ENCODE measurements around the gene CYTH1. TPM values are rescaled to one million over a fixed set of nuclear protein-coding genes. Genes with fewer than 3 reads are reported as not detected.

CYTH1 gene
- total RNA-seq, 2 experiments from 2014 or later: 145 to 149 TPM

- DNase-seq: no peak
- Mint-ChIP-seq H3K9me3 (peaks cover 3% of the 10 kb centered on the region), H3K36me3 (ENCODE audit: low read depth) (peaks cover 2% of the 10 kb centered on the region), H3K4me3 (no peak overlapping the region), H3K27ac (no peak overlapping the region), H3K27me3 (ENCODE audit: low read depth) (no peaks in the 10 kb centered on the region), H3K4me1 (ENCODE audit: low read depth) (no peaks in the 10 kb centered on the region)
- CTCF ChIA-PET: no interaction called here
- intact Hi-C loops (cut with micrococcal nuclease): no loop called here
Observed at GRCh38 chr17:78653382-78653781, 128.7 kb downstream of the CYTH1 start.

GRCh38 chr17:78652913-78653312 is 129.2 kb downstream of the CYTH1 start:
- no peak overlapping the region for H3K27ac Mint-ChIP-seq
- no peaks in the 10 kb centered on the region for H3K4me1 Mint-ChIP-seq (ENCODE audit: low read depth)
- H3K4me3 Mint-ChIP-seq: no peak overlapping the region
- peaks cover 3% of the 10 kb centered on the region for H3K9me3 Mint-ChIP-seq
- no peak for DNase-seq
- H3K27me3 Mint-ChIP-seq (ENCODE audit: low read depth): no peaks in the 10 kb centered on the region
- CTCF ChIA-PET: no interaction called here
- intact Hi-C loops (cut with micrococcal nuclease): no loop called here
- peaks cover 2% of the 10 kb centered on the region for H3K36me3 Mint-ChIP-seq (ENCODE audit: low read depth)

GRCh38 chr17:78652024-78652423 is 130.0 kb downstream of the CYTH1 start:
- no peak for DNase-seq
- intact Hi-C loops (cut with micrococcal nuclease): no loop called here
- Mint-ChIP-seq H3K4me1 (ENCODE audit: low read depth) (no peaks in the 10 kb centered on the region), H3K36me3 (ENCODE audit: low read depth) (peaks cover 2% of the 10 kb centered on the region), H3K27ac (no peak overlapping the region), H3K4me3 (no peak overlapping the region), H3K27me3 (ENCODE audit: low read depth) (no peaks in the 10 kb centered on the region), H3K9me3 (peaks cover 3% of the 10 kb centered on the region)
- CTCF ChIA-PET: interaction anchor here (1.0 kb wide), 1 partner anchor 35 kb away, joined by 3 read pairs; no protein-coding TSS in a partner anchor

- no peak overlapping the region for H3K4me3 Mint-ChIP-seq
- DNase-seq: no peak
- H3K9me3 Mint-ChIP-seq: peaks cover 3% of the 10 kb centered on the region
- H3K36me3 Mint-ChIP-seq (ENCODE audit: low read depth): peaks cover 2% of the 10 kb centered on the region
- no peak overlapping the region for H3K27ac Mint-ChIP-seq
- peaks cover 1% of the 10 kb centered on the region for H3K4me1 Mint-ChIP-seq (ENCODE audit: low read depth)
- intact Hi-C loops (cut with micrococcal nuclease): no loop called here
- H3K27me3 Mint-ChIP-seq (ENCODE audit: low read depth): no peaks in the 10 kb centered on the region
- CTCF ChIA-PET: interaction anchor here (1.0 kb wide), 1 partner anchor 34 kb away, joined by 3 read pairs; no protein-coding TSS in a partner anchor
Observed at GRCh38 chr17:78651554-78651953, 130.5 kb downstream of the CYTH1 start.

GRCh38 chr17:78650093-78650715 is 131.9 kb downstream of the CYTH1 start:
- peaks cover 3% of the 10 kb centered on the region for H3K9me3 Mint-ChIP-seq
- DNase-seq: no peak
- CTCF ChIA-PET: no interaction called here
- no peaks in the 10 kb centered on the region for H3K27me3 Mint-ChIP-seq (ENCODE audit: low read depth)
- intact Hi-C loops (cut with micrococcal nuclease): no loop called here
- H3K27ac Mint-ChIP-seq: no peak overlapping the region
- peaks cover 2% of the 10 kb centered on the region for H3K36me3 Mint-ChIP-seq (ENCODE audit: low read depth)
- H3K4me3 Mint-ChIP-seq: no peak overlapping the region
- peaks cover 12% of the 10 kb centered on the region for H3K4me1 Mint-ChIP-seq (ENCODE audit: low read depth)

GRCh38 chr17:78648293-78648692 is 133.8 kb downstream of the CYTH1 start:
- no peak overlapping the region for H3K27ac Mint-ChIP-seq
- peaks cover 12% of the 10 kb centered on the region for H3K4me1 Mint-ChIP-seq (ENCODE audit: low read depth)
- H3K4me3 Mint-ChIP-seq: no peak overlapping the region
- peaks cover 3% of the 10 kb centered on the region for H3K9me3 Mint-ChIP-seq
- CTCF ChIA-PET: interaction anchor here (0.6 kb wide), 1 partner anchor 135 kb away, joined by 3 read pairs; no protein-coding TSS in a partner anchor
- no peak for DNase-seq
- peaks cover 2% of the 10 kb centered on the region for H3K36me3 Mint-ChIP-seq (ENCODE audit: low read depth)
- intact Hi-C loops (cut with micrococcal nuclease): loop anchor here (5.0 kb wide), 1 partner anchor 56 kb away; no protein-coding TSS in a partner anchor
- no peaks in the 10 kb centered on the region for H3K27me3 Mint-ChIP-seq (ENCODE audit: low read depth)

GRCh38 chr17:78647032-78647431 is 135.0 kb downstream of the CYTH1 start:
- no peak for DNase-seq
- H3K27ac Mint-ChIP-seq: no peak overlapping the region
- intact Hi-C loops (cut with micrococcal nuclease): loop anchor here (5.0 kb wide), 1 partner anchor 55 kb away; no protein-coding TSS in a partner anchor
- no peaks in the 10 kb centered on the region for H3K27me3 Mint-ChIP-seq (ENCODE audit: low read depth)
- H3K9me3 Mint-ChIP-seq: peaks cover 3% of the 10 kb centered on the region
- CTCF ChIA-PET: interaction anchor here (0.6 kb wide), 1 partner anchor 219 kb away, joined by 3 read pairs; no protein-coding TSS in a partner anchor
- H3K4me3 Mint-ChIP-seq: no peak overlapping the region
- H3K4me1 Mint-ChIP-seq (ENCODE audit: low read depth): peaks cover 12% of the 10 kb centered on the region
- H3K36me3 Mint-ChIP-seq (ENCODE audit: low read depth): peaks cover 2% of the 10 kb centered on the region

GRCh38 chr17:78645421-78646295 is 136.4 kb downstream of the CYTH1 start:
- Mint-ChIP-seq H3K36me3 (ENCODE audit: low read depth) (peaks cover 2% of the 10 kb centered on the region), H3K27me3 (ENCODE audit: low read depth) (no peaks in the 10 kb centered on the region), H3K4me3 (peak overlapping the region; percentile 64), H3K27ac (peak overlapping the region; percentile 82), H3K4me1 (ENCODE audit: low read depth) (peaks cover 12% of the 10 kb centered on the region), H3K9me3 (peaks cover 3% of the 10 kb centered on the region)
- CTCF ChIA-PET: interaction anchor here (0.7 kb wide), 1 partner anchor 326 kb away, joined by 3 read pairs; no protein-coding TSS in a partner anchor
- DNase-seq: peak; percentile 90
- intact Hi-C loops (cut with micrococcal nuclease): loop anchor here (5.0 kb wide), 1 partner anchor 53 kb away; no protein-coding TSS in a partner anchor

GRCh38 chr17:78644931-78645351 is 137.1 kb downstream of the CYTH1 start:
- Mint-ChIP-seq H3K9me3 (peaks cover 3% of the 10 kb centered on the region), H3K27ac (no peak overlapping the region), H3K27me3 (ENCODE audit: low read depth) (no peaks in the 10 kb centered on the region), H3K36me3 (ENCODE audit: low read depth) (peaks cover 2% of the 10 kb centered on the region), H3K4me3 (no peak overlapping the region), H3K4me1 (ENCODE audit: low read depth) (peaks cover 12% of the 10 kb centered on the region)
- CTCF ChIA-PET: no interaction called here
- intact Hi-C loops (cut with micrococcal nuclease): loop anchor here (5.0 kb wide), 1 partner anchor 53 kb away; no protein-coding TSS in a partner anchor
- no peak for DNase-seq

- Mint-ChIP-seq H3K27ac (no peak overlapping the region), H3K4me3 (no peak overlapping the region), H3K4me1 (ENCODE audit: low read depth) (peaks cover 12% of the 10 kb centered on the region), H3K36me3 (ENCODE audit: low read depth) (peaks cover 2% of the 10 kb centered on the region), H3K27me3 (ENCODE audit: low read depth) (no peaks in the 10 kb centered on the region), H3K9me3 (peaks cover 3% of the 10 kb centered on the region)
- intact Hi-C loops (cut with micrococcal nuclease): no loop called here
- CTCF ChIA-PET: interaction anchor here (0.6 kb wide), 1 partner anchor 125 kb away, joined by 3 read pairs; no protein-coding TSS in a partner anchor
- DNase-seq: no peak
Observed at GRCh38 chr17:78644224-78644623, 137.8 kb downstream of the CYTH1 start.

GRCh38 chr17:78643326-78643725 is 138.7 kb downstream of the CYTH1 start:
- Mint-ChIP-seq H3K9me3 (no peaks in the 10 kb centered on the region), H3K27me3 (ENCODE audit: low read depth) (no peaks in the 10 kb centered on the region), H3K4me3 (no peak overlapping the region), H3K4me1 (ENCODE audit: low read depth) (peaks cover 15% of the 10 kb centered on the region), H3K27ac (no peak overlapping the region), H3K36me3 (ENCODE audit: low read depth) (no peaks in the 10 kb centered on the region)
- CTCF ChIA-PET: no interaction called here
- intact Hi-C loops (cut with micrococcal nuclease): no loop called here
- DNase-seq: no peak

- peaks cover 15% of the 10 kb centered on the region for H3K4me1 Mint-ChIP-seq (ENCODE audit: low read depth)
- H3K36me3 Mint-ChIP-seq (ENCODE audit: low read depth): no peaks in the 10 kb centered on the region
- no peak overlapping the region for H3K27ac Mint-ChIP-seq
- no peaks in the 10 kb centered on the region for H3K27me3 Mint-ChIP-seq (ENCODE audit: low read depth)
- intact Hi-C loops (cut with micrococcal nuclease): no loop called here
- DNase-seq: no peak
- no peaks in the 10 kb centered on the region for H3K9me3 Mint-ChIP-seq
- H3K4me3 Mint-ChIP-seq: no peak overlapping the region
- CTCF ChIA-PET: no interaction called here
Observed at GRCh38 chr17:78642707-78643106, 139.4 kb downstream of the CYTH1 start.

Data from activated naive CD4-positive, alpha-beta T cell treated with anti-CD3 and anti-CD28 coated beads for 36 hours (primary cell).